ENCODE results near the gene TIMM10.

GRCh38 chr11:57560146-57560545 lies 29.6 kb upstream of the TIMM10 start:
- TF ChIP-seq CTCF (IDR thresholded peaks at IDR 0.05), result no peak
- no peak for TF ChIP-seq POLR2A (IDR thresholded peaks at IDR 0.05)

Data from breast epithelium (tissue), 3 donors.